ENCODE data around the gene SLC12A8. TPM values are rescaled to one million over a fixed set of nuclear protein-coding genes. Genes with fewer than 3 reads are reported as not detected.
"Not testable (repeated sequence)": the region's sequence is repeated elsewhere in the genome, so short reads cannot be mapped to it uniquely, and the experiment has no call there.

SLC12A8 gene
- total RNA-seq, 1 donor from 2014 or later, result 1.9 TPM

- no peak for DNase-seq (ENCODE audit: extremely low read depth, low read depth, low spot score)
Observed at GRCh38 chr3:125087768-125088391, 124.7 kb downstream of the SLC12A8 start.

DNA sequence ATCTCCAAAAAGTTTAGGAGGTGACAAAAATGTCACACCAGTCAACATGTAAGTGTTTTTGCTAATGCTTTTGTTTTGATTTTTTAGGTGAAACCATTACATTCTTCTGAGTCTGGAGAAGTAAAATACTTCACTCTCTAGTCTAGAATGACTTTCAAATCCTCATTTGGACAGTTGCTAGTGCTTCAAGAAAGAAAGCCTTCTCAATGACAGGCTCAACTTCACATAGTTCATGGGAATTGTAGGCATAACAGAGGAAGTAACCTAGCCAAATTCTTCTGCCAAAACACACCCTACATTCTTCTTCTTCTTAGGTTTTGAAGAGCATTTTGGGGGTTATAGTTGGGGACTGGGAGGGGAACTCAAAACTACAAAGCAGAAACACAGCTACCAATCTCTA, 127.4 kb downstream of the SLC12A8 start:
- no peak for DNase-seq (ENCODE audit: extremely low read depth, low read depth, low spot score)

DNA sequence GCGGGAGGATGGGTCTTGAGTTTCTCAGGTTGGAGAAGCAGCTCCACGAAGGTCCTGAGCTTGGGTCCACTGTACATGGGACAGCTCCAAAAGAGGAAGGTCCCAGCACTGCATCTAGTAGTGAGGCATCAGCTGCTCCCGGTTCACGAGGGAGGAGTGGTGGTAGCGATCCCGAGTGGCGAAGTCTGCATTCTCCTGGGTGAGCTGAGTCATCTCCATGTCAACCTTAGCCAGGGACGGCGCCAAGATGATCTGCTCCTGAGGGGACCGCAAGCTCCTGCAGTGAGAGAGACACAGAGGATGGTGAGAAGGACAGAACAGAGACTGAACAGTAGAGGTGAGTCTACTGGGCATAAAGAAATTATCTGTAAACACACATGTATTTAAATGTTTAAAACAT, 128.8 kb downstream of the SLC12A8 start:
- no peak for DNase-seq (ENCODE audit: extremely low read depth, low read depth, low spot score)

- not testable (repeated sequence) for DNase-seq (ENCODE audit: extremely low read depth, low read depth, low spot score)
Observed at GRCh38 chr3:125082339-125082738, 130.2 kb downstream of the SLC12A8 start.

- no peak for DNase-seq (ENCODE audit: extremely low read depth, low read depth, low spot score)
Observed at GRCh38 chr3:125080077-125080476, 132.5 kb downstream of the SLC12A8 start.

DNA sequence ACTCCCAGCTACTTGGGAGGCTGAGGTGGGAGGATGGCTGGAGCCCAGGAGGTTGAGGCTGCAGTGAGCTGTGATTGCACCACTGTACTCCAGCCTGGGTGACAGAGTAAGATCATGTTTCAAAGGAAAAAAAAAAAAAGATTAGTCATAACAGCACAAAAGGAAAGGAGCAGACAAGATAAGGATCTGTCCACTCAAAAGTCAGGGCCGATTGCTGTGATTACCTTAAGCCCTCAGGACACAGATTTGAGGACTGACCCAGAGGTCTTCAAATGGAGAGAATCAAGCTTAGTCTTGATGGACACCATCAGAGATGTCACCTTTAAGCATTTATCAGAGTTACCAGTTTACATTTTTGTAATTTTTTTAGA, 132.9 kb downstream of the SLC12A8 start:
- DNase-seq (ENCODE audit: extremely low read depth, low read depth, low spot score), result no peak

- no peak for DNase-seq (ENCODE audit: extremely low read depth, low read depth, low spot score)
Observed at GRCh38 chr3:125078951-125079674, 133.4 kb downstream of the SLC12A8 start.

- no peak for DNase-seq (ENCODE audit: extremely low read depth, low read depth, low spot score)
Observed at GRCh38 chr3:125077864-125078263, 134.7 kb downstream of the SLC12A8 start.

GRCh38 chr3:125076464-125076863, 136.1 kb downstream of the SLC12A8 start:
- DNase-seq (ENCODE audit: extremely low read depth, low read depth, low spot score), result no peak

- no peak for DNase-seq (ENCODE audit: extremely low read depth, low read depth, low spot score)
Observed at GRCh38 chr3:125075738-125076137, 136.8 kb downstream of the SLC12A8 start.

- DNase-seq (ENCODE audit: extremely low read depth, low read depth, low spot score), result no peak
Observed at GRCh38 chr3:125073390-125073905, 139.1 kb downstream of the SLC12A8 start.

GRCh38 chr3:125072749-125073389, 139.7 kb downstream of the SLC12A8 start:
- no peak for DNase-seq (ENCODE audit: extremely low read depth, low read depth, low spot score)

DNA sequence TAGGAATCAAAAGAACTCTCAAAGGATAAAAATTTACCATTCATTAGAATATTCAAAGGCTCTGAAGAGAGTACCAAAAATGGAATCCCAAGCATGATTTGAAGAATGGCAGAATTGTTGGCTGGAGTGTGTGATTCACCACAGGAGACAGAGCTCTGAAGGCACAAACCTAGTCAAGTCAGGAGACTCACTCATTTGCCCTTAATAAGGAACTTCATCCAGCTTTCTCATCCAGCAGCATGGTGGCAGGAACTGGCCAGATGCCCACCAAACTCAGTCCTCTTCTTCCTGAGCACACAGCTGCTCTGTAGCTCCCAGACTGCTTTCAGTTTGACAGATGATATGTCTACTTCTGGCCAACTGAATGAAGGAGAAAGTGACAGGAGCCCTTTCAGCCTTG, 140.2 kb downstream of the SLC12A8 start:
- DNase-seq (ENCODE audit: extremely low read depth, low read depth, low spot score), result no peak

DNA sequence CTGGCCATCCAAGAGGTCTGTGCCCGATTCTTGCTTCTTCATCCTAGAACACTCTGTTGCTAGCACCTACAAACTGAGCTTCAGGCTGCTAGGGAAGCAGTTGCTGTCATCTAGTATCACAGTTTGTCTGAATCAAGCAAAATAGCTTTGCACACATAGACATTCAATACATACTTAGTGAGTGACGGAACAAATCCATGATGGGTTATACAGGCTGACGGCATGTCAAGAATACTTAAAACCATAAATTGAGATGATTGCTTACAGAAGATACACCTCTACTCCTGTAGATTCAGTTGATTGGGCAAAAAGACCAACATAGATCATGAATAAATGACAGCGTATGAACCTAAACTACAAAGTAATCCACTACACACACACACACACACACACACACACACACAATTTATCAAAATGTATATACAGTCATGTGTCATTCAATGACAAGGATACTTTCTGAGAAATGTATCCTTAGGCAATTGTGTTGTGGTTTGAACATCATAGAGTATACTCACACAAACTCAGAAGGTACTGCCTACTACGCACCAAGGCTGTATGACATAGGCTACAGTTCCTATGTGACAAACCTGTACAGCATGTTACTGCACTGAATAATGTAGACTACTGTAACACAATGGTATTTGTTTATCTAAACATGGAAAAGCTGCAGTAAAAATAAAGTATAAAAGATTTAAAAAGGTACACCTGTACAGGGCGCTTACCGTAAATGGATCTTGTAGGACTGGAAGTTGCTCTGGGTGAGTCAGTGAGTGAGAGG, 142.4 kb downstream of the SLC12A8 start:
- no peak for DNase-seq (ENCODE audit: extremely low read depth, low read depth, low spot score)

- DNase-seq (ENCODE audit: extremely low read depth, low read depth, low spot score), result no peak
Observed at GRCh38 chr3:125069452-125069851, 143.1 kb downstream of the SLC12A8 start.

DNA sequence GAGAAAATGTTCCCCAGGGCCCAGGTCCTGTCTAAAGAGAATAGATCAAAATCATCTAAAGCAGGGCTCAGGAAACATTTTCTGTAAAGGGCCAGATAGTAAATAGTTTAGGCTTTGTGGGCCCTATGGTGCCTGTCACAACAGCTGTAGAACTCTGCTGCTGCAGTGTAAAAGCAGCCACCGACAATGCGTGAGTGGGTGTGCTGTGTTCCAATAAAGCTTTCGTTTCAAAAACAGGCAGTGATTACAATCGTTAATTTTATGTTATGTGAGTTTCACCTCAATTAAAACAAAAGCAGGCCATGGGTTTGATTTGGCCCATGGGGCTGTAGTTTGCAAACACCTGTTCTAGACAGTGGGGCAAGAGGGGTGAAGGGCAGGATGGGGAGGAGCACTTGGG, 144.3 kb downstream of the SLC12A8 start:
- DNase-seq (ENCODE audit: extremely low read depth, low read depth, low spot score), result no peak

DNA sequence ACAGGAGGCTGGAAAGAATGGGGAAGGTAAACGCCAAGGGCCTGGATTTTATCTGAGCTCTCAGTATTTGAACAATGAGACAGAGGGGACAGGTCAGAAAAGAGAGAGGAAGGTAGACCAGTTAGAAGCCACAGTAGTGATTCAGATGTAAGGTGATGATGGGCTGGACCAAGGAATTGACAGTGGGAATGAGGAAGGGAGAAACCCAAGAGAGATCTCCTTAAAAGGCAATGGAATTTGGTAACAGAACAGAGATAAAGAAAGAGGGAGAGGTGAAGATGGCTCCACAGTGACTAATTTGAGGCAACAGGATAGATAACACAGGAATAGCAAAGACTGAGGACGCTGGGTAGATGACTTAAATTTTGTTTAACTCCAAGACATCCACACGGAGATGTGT, 145.3 kb downstream of the SLC12A8 start:
- DNase-seq (ENCODE audit: extremely low read depth, low read depth, low spot score), result no peak

GRCh38 chr3:125062904-125063618, 149.5 kb downstream of the SLC12A8 start:
- DNase-seq (ENCODE audit: extremely low read depth, low read depth, low spot score), result peak; percentile 77

- DNase-seq (ENCODE audit: extremely low read depth, low read depth, low spot score), result no peak
Observed at GRCh38 chr3:125061646-125062045, 150.9 kb downstream of the SLC12A8 start.

GRCh38 chr3:125061170-125061569, 151.4 kb downstream of the SLC12A8 start:
- DNase-seq (ENCODE audit: extremely low read depth, low read depth, low spot score), result no peak
